Measurements from ENCODE around the gene TMX4. TPM values are rescaled to one million over a fixed set of nuclear protein-coding genes. Genes with fewer than 3 reads are reported as not detected.

Gene TMX4
- total RNA-seq, 2 donors from 2014 or later, result 19.1 to 21.2 TPM

DNA sequence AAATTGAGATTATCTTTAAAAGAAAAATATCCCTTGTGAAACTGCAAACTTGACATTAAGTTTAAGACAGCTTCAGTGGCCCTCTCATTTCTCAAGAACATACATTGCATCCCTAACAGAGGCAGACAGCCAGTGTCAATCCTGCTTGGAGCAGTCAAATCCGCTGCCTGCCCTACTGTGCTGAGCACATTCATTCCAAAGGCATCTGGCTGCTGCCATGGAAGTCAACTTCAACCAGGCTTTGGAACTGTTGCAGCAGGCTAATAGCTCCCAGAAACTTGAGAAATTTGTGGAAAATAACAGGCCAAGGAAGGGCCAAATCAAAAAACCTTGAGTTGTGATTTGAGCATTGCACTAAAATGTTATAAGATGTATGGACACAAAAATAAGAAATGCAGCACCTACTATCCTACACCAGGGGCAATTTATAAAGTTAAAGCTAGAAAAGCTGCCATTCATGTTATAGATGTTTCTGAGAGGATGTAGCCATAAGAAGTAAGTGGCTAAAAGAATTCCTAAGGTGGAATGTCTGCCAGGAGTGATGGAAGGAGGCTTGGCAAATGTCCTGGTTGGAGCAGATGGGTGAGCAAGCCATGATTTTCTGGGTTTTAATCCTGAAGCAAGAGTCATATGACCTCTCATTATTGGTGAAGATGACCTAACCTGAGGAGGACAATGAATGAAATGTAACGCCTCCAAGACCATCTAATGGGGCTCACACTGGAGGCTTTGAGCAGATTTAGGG, 47.9 kb downstream of the TMX4 start:
- H3K36me3 Mint-ChIP-seq (ENCODE audit: low read depth), result no peaks in the 10 kb centered on the region
- no peaks in the 10 kb centered on the region for H3K36me3 ChIP-seq (ENCODE audit: control insufficient read depth, insufficient read depth, low read length)
- H3K9ac ChIP-seq (ENCODE audit: extremely low read depth, low read length, poor library complexity, severe bottlenecking), result no peak overlapping the region
- no peak overlapping the region for H3K27ac Mint-ChIP-seq
- no peak overlapping the region for H3K4me3 Mint-ChIP-seq
- H3K27ac ChIP-seq (ENCODE audit: low read depth, low read length), result no peak overlapping the region
- WGBS, 2 experiments (ENCODE audit: insufficient coverage in 1 of 2, insufficient read length in 1 of 2), result 85 to 100% methylated on average over 1 to 2 of the region's 2 CpGs
- peaks cover 2% of the 10 kb centered on the region for H3K27me3 Mint-ChIP-seq (ENCODE audit: insufficient read depth)
- no peaks in the 10 kb centered on the region for H3K4me1 ChIP-seq (ENCODE audit: control insufficient read depth, insufficient read depth, low read length)
- H3K4me1 Mint-ChIP-seq, result no peaks in the 10 kb centered on the region
- H3K9me3 ChIP-seq (ENCODE audit: control insufficient read depth, low read length), result no peaks in the 10 kb centered on the region
- no peak overlapping the region for H3K4me3 ChIP-seq (ENCODE audit: low read length)
- TF ChIP-seq, protein P1, sequence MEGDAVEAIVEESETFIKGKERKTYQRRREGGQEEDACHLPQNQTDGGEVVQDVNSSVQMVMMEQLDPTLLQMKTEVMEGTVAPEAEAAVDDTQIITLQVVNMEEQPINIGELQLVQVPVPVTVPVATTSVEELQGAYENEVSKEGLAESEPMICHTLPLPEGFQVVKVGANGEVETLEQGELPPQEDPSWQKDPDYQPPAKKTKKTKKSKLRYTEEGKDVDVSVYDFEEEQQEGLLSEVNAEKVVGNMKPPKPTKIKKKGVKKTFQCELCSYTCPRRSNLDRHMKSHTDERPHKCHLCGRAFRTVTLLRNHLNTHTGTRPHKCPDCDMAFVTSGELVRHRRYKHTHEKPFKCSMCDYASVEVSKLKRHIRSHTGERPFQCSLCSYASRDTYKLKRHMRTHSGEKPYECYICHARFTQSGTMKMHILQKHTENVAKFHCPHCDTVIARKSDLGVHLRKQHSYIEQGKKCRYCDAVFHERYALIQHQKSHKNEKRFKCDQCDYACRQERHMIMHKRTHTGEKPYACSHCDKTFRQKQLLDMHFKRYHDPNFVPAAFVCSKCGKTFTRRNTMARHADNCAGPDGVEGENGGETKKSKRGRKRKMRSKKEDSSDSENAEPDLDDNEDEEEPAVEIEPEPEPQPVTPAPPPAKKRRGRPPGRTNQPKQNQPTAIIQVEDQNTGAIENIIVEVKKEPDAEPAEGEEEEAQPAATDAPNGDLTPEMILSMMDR (conservative IDR thresholded peaks at IDR 0.05), result no peak
- DNase-seq, result no peak
- no peaks in the 10 kb centered on the region for H3K9me3 Mint-ChIP-seq
- H3K27me3 ChIP-seq (ENCODE audit: control insufficient read depth, insufficient read depth, low read length, poor library complexity, severe bottlenecking), result no peaks in the 10 kb centered on the region

DNA sequence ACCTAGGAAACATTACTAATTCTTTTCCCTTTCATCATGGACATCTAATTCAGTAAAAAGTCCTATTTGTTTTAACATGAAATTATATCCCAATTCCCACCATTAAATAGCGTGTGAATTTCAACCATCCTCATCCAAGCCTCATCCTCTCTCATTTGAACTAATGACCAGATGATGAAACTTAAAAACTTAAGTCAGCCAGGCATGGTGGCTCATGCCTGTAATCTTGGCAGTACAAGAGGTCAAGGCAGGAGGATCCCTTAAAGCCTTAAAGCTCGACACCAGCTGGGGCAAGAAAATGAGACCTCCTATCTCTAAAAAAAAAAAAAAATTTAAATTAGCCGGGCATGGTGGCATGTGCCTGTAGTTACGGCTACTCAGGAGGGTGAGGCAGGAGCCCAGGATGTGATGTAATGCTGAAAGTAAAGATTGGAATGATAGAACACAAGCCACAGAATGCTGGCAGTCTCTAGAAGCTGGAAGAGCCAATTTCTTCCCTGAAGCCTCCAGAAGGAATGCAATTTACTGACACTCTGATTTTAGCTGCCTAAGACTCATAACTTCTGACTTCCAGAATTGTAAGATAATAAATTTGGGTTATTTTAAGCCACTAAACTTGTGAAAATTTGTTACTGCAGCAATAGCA, 52.2 kb downstream of the TMX4 start:
- TF ChIP-seq, protein P1 (conservative IDR thresholded peaks at IDR 0.05), result no peak
- Histone ChIP-seq H3K9ac (ENCODE audit: extremely low read depth, low read length, poor library complexity, severe bottlenecking) (no peak overlapping the region), H3K4me3 (ENCODE audit: low read length) (no peak overlapping the region)

DNA sequence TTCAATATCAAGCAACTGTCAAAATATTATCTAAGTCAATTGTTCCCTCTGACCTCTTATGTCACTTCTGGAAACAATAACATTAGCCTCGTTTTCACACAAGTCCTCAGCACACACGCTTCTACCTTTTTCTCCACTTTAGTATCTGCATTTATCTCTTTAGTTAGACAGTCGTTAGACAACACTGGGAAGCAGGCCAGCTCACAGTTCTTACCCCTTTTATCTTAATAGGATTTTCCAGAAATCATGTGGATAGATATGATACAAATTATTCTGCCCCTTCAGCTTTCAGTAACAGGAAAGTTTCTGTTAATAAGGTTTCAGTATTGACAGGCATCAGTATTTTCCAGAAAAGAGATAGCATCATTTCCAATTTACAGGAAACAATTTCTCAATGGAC, 53.4 kb downstream of the TMX4 start:
- Histone ChIP-seq H3K9me3 (ENCODE audit: control insufficient read depth, low read length) (no peaks in the 10 kb centered on the region), H3K27me3 (ENCODE audit: control insufficient read depth, insufficient read depth, low read length, poor library complexity, severe bottlenecking) (no peaks in the 10 kb centered on the region), H3K4me1 (ENCODE audit: control insufficient read depth, insufficient read depth, low read length) (peaks cover 4% of the 10 kb centered on the region), H3K9ac (ENCODE audit: extremely low read depth, low read length, poor library complexity, severe bottlenecking) (no peak overlapping the region), H3K4me3 (ENCODE audit: low read length) (no peak overlapping the region), H3K36me3 (ENCODE audit: control insufficient read depth, insufficient read depth, low read length) (no peaks in the 10 kb centered on the region), H3K27ac (ENCODE audit: low read depth, low read length) (no peak overlapping the region)
- H3K36me3 Mint-ChIP-seq (ENCODE audit: low read depth), result no peaks in the 10 kb centered on the region
- peaks cover 6% of the 10 kb centered on the region for H3K4me1 Mint-ChIP-seq
- no peak for DNase-seq
- TF ChIP-seq, protein P1 (conservative IDR thresholded peaks at IDR 0.05), result no peak
- no peak overlapping the region for H3K4me3 Mint-ChIP-seq
- no peaks in the 10 kb centered on the region for H3K9me3 Mint-ChIP-seq
- H3K27ac Mint-ChIP-seq, result no peak overlapping the region
- no peaks in the 10 kb centered on the region for H3K27me3 Mint-ChIP-seq (ENCODE audit: insufficient read depth)
- 74 to 95% methylated on average over 2 to 3 of the region's 3 CpGs for WGBS, 2 experiments (ENCODE audit: insufficient coverage in 1 of 2, insufficient read length in 1 of 2)

More for the DNA sequence above, 52.2 kb downstream of the TMX4 start:
- H3K27me3 Mint-ChIP-seq (ENCODE audit: insufficient read depth), result no peaks in the 10 kb centered on the region
- WGBS, 2 experiments (ENCODE audit: insufficient coverage in 1 of 2, insufficient read length in 1 of 2), result 93 to 100% methylated on average over 2 to 4 of the region's 4 CpGs
- DNase-seq, result no peak
- Histone ChIP-seq H3K36me3 (ENCODE audit: control insufficient read depth, insufficient read depth, low read length) (no peaks in the 10 kb centered on the region), H3K27ac (ENCODE audit: low read depth, low read length) (no peak overlapping the region), H3K27me3 (ENCODE audit: control insufficient read depth, insufficient read depth, low read length, poor library complexity, severe bottlenecking) (no peaks in the 10 kb centered on the region), H3K9me3 (ENCODE audit: control insufficient read depth, low read length) (no peaks in the 10 kb centered on the region), H3K4me1 (ENCODE audit: control insufficient read depth, insufficient read depth, low read length) (peaks cover 4% of the 10 kb centered on the region)
- no peak overlapping the region for H3K27ac Mint-ChIP-seq
- no peaks in the 10 kb centered on the region for H3K36me3 Mint-ChIP-seq (ENCODE audit: low read depth)
- H3K9me3 Mint-ChIP-seq, result no peaks in the 10 kb centered on the region
- no peak overlapping the region for H3K4me3 Mint-ChIP-seq
- H3K4me1 Mint-ChIP-seq, result peaks cover 6% of the 10 kb centered on the region

All from endodermal cell (in vitro differentiated cells).